T-helper 1 cell treated with Interleukin-12 subunit alpha and Interleukin-12 subunit beta and Interleukin-4 antibody, amounts not matched to agents 30 ng/mL and 1 ng/mL, for 36 hours (primary cell): ENCODE results near the gene CFAP210. TPM values are rescaled to one million over a fixed set of nuclear protein-coding genes. Genes with fewer than 3 reads are reported as not detected.
"Not testable (repeated sequence)": the region's sequence is repeated elsewhere in the genome, so short reads cannot be mapped to it uniquely, and the experiment has no call there.

Source experiments
- intact Hi-C: fragments of 100-400 bp; cut with micrococcal nuclease; formaldehyde crosslinking; loops from one replicate; pipeline ENCODE4 v1.15.1; 2024
- total RNA-seq: library from RNA; stranded (reverse); gene quantifications from 2 replicates; pipeline ENCODE4 v1.2.3, GENCODE V29; 2022

Gene CFAP210
- total RNA-seq, 1 donor from 2014 or later = not detected

DNA sequence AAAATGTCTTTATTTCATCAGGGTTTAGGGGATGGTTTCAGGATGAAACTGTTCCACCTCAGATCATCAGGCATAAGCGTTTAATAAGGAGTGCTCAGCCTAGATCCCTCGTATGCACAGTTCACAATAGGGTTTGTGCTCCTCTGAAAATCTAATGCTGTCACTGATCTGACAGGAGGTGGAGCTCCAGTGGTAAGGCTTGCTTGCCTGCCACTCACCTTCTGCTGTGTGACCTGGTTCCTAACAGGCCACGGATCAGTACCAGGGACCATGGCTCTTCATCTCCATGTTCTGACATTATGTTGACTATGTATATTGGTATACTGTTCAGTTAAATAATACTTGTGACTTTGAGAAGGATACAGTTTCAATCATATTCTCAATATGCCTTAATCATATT, 68.4 kb downstream of the CFAP210 start:
- intact Hi-C loops = no loop called here

DNA sequence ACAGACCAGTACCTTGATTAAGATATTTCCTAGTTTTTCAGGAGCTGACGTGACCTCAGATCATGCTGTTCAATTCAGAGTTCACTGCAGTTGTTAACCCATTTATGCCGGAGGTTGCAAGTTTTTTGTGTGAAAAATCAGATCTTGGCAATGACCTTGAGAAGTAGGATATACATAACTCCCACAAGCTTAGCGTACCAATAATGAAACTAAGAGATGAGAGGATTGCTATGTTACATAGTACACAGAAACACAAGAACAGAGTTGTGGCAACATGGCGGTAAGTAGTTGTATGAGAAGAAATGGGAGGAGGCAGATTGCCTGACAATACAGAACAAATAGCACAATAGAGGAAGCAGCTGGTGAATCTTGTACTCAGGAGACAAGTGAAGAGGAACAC, 71.0 kb downstream of the CFAP210 start:
- intact Hi-C loops = no loop called here

DNA sequence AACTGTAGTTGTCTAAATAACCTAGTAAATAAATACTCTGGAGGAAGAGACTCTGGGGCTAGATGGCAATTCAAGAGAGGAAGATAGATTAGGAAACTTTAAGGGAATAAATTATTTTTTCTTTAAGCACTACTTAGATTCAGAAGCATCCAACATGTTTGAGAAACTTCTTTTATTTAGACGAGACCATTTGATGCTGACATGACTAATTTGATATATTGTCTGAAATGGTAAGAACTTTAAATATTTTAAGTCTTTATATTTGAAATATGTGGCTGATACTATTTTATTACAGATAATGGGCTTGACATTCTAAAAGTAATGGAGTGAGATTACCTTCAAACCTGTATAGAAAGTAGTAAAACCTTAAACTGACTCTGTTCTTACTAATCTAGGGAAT, 73.7 kb downstream of the CFAP210 start:
- intact Hi-C loops = no loop called here

- intact Hi-C loops = no loop called here
Observed at GRCh38 chr2:169619946-169620345, 74.3 kb downstream of the CFAP210 start.

GRCh38 chr2:169615982-169616381, 78.2 kb downstream of the CFAP210 start:
- intact Hi-C loops = not testable (repeated sequence)

- intact Hi-C loops = no loop called here
Observed at GRCh38 chr2:169613876-169614275, 80.3 kb downstream of the CFAP210 start.

DNA sequence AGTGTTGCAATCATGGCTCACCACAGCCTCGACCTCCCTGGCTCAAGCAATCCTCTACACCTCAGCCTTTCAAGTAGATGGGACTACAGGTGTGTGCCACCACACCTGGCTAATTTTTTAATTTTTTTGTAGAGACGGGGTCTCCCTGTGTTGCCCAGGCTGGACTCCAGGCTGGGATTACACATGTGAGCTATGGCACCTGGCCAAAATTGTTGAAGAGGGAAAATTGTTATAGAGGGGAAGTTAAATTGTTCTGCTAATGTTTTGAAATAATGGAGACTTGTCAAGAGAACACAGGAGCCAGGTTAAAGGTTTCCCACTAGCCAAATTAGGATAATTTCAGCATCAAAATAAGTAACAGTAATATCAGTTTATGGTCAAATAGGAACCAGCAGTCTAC, 84.9 kb downstream of the CFAP210 start:
- intact Hi-C loops = no loop called here

- intact Hi-C loops = no loop called here
Observed at GRCh38 chr2:169599568-169599967, 94.6 kb downstream of the CFAP210 start.

- intact Hi-C loops = no loop called here
Observed at GRCh38 chr2:169598982-169599381, 95.2 kb downstream of the CFAP210 start.

DNA sequence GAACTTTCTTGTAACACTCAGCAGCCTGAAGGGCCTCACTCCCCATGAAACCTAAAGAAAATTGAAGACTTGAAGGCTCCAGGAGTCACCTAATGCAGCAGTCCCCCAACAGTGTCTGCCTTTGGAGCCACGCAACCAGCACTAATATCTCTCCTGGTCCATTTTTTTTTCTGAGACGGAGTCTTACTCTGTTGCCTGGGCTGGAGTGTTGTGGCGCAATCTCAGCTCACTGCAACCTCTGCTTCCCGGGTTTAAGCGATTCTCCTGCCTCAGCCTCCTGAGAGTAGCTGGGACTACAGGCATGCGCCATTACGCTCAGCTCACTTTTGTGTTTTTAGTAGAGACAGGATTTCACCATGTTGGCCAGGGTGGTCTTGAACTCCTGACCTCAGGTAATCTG, 97.7 kb downstream of the CFAP210 start:
- intact Hi-C loops = not testable (repeated sequence)

Other genes starting within 250 kb of the CFAP210 start
- gene BBS5, start 214.9 kb downstream of the CFAP210 start, total RNA-seq = 2.2 and 2.3 TPM in 2 replicates
- gene KLHL41, start 184.7 kb downstream of the CFAP210 start, total RNA-seq = not detected in 2 replicates
- 35.9 and 39.2 TPM in 2 replicates for gene FASTKD1, start 120.5 kb downstream of the CFAP210 start, total RNA-seq
- gene PPIG, start 110.1 kb downstream of the CFAP210 start, total RNA-seq = 52.3 and 60.2 TPM in 2 replicates
- 2.1 and 3.0 TPM in 2 replicates for gene PHOSPHO2, start 64 bp upstream of the CFAP210 start, total RNA-seq
- 4.8 and 5.3 TPM in 2 replicates for gene KLHL23, start 39.4 kb upstream of the CFAP210 start, total RNA-seq
- gene SSB, start 104.5 kb upstream of the CFAP210 start, total RNA-seq = 82.4 and 86.4 TPM in 2 replicates
- gene METTL5, start 130.5 kb upstream of the CFAP210 start, total RNA-seq = 52.1 and 56.1 TPM in 2 replicates
- gene UBR3, start 133.0 kb upstream of the CFAP210 start, total RNA-seq = 27.1 and 28.2 TPM in 2 replicates